ENCODE results near the gene IL12RB1.

- TF ChIP-seq POLR2AphosphoS5 (IDR thresholded peaks at IDR 0.05) (peak; percentile 9), CTCF (IDR thresholded peaks at IDR 0.05) (no peak)
Observed at GRCh38 chr19:18122860-18123795, 36.4 kb upstream of the IL12RB1 start.

All from gastroesophageal sphincter (tissue), 3 donors.